NB4 (cell line): ENCODE data around the gene ZNF552.
"Not testable (repeated sequence)": the region's sequence is repeated elsewhere in the genome, so short reads cannot be mapped to it uniquely, and the experiment has no call there.

ENCODE experiments used
- POLR2A ChIP-seq: IDR thresholded peaks from 2 replicates; pipeline ENCODE4 v1.6.1; 2011; ENCODE audit warnings: mild to moderate bottlenecking; ENCODE audit not compliant: insufficient read length; ENCODE audit errors: extremely low read depth
- TF ChIP-seq, protein P1 (sequence below): IDR thresholded peaks from one replicate; pipeline ENCODE4 v1.5.1; 2012; ENCODE audit warnings: low read depth, low read length

DNA sequence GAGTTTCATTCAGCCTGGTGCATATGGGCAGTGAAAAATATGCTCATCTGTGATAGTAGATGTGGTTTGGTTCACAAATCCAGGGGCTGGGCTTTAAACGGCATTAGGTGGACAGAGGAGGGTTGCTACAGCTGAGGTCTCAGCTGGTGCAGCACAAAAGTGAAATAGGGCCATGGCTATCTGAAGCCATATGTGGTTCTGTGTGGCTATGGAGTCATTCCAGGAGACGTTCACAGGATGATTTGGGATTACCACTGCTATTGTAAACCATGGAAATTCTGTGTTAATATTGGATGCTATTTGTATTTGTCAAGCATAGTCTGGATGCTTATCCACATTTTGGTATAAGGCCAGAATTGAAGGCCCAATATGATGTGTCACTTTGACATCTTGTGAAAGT lies 39.4 kb upstream of the ZNF552 start:
- TF ChIP-seq, protein P1, sequence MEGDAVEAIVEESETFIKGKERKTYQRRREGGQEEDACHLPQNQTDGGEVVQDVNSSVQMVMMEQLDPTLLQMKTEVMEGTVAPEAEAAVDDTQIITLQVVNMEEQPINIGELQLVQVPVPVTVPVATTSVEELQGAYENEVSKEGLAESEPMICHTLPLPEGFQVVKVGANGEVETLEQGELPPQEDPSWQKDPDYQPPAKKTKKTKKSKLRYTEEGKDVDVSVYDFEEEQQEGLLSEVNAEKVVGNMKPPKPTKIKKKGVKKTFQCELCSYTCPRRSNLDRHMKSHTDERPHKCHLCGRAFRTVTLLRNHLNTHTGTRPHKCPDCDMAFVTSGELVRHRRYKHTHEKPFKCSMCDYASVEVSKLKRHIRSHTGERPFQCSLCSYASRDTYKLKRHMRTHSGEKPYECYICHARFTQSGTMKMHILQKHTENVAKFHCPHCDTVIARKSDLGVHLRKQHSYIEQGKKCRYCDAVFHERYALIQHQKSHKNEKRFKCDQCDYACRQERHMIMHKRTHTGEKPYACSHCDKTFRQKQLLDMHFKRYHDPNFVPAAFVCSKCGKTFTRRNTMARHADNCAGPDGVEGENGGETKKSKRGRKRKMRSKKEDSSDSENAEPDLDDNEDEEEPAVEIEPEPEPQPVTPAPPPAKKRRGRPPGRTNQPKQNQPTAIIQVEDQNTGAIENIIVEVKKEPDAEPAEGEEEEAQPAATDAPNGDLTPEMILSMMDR, result not testable (repeated sequence)
- TF ChIP-seq POLR2A, result not testable (repeated sequence)
